Panc1 (cell line): ENCODE measurements around the gene FARS2.

Source experiments
- CTCF ChIP-seq: fragments of 450-650 bp; IDR thresholded peaks from 2 replicates; pipeline ENCODE4 v1.5.1; 2017; ENCODE audit warnings: mild to moderate bottlenecking
- POLR2AphosphoS5 ChIP-seq: IDR thresholded peaks from 2 replicates; pipeline ENCODE4 v1.6.1; 2012; ENCODE audit warnings: mild to moderate bottlenecking, low read depth, low read length, moderate library complexity
- SIN3A ChIP-seq: IDR thresholded peaks from 2 replicates; pipeline ENCODE4 v1.6.1; 2012; ENCODE audit warnings: low read depth, mild to moderate bottlenecking, low read length, moderate library complexity, borderline replicate concordance; ENCODE audit not compliant: insufficient read depth
- TCF7L2 ChIP-seq: IDR thresholded peaks from 2 replicates; pipeline ENCODE4 v1.6.1; 2011; ENCODE audit warnings: mild to moderate bottlenecking, low read depth, low read length, inconsistent platforms
- TF ChIP-seq, protein P1 (sequence below), 2 experiments: IDR thresholded peaks; 2 replicates each; pipeline ENCODE4 v1.6.1; 2011 to 2012; ENCODE audit warnings: low read depth in 2 of 2, control low read depth in 1 of 2, low read length in 1 of 2, mild to moderate bottlenecking in 1 of 2, moderate library complexity in 1 of 2; ENCODE audit not compliant: insufficient read depth in 1 of 2

DNA sequence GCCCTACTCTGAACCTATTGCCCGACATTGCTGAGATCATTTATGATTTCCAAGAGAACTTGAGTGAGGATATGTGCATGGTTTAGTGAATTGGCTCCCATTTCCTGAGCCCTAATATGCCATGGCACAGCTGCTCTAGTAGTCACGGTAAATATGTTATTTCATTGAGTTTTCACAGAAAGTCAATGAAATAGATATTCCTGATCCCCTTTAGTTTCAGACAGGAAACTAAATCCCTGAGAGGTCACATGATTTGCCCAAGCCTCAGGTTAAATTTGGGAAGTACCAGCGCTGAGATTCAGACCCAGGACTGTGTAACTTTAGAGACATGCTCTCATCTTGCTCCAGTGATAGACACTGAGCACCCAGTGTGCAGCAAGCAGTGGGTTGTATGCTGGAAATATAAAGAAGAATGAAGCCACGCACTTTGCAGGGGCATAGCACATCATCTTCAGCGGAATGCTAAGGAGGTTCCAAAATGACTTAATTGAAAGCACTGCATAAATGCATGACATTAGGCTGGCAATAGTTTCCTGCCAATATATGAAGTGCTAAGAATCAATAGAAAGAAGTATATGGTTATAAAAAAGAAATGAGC lies 70.6 kb downstream of the FARS2 start:
- TF ChIP-seq CTCF (no peak), POLR2AphosphoS5 (no peak), TCF7L2 (no peak), SIN3A (no peak)
- TF ChIP-seq, protein P1, sequence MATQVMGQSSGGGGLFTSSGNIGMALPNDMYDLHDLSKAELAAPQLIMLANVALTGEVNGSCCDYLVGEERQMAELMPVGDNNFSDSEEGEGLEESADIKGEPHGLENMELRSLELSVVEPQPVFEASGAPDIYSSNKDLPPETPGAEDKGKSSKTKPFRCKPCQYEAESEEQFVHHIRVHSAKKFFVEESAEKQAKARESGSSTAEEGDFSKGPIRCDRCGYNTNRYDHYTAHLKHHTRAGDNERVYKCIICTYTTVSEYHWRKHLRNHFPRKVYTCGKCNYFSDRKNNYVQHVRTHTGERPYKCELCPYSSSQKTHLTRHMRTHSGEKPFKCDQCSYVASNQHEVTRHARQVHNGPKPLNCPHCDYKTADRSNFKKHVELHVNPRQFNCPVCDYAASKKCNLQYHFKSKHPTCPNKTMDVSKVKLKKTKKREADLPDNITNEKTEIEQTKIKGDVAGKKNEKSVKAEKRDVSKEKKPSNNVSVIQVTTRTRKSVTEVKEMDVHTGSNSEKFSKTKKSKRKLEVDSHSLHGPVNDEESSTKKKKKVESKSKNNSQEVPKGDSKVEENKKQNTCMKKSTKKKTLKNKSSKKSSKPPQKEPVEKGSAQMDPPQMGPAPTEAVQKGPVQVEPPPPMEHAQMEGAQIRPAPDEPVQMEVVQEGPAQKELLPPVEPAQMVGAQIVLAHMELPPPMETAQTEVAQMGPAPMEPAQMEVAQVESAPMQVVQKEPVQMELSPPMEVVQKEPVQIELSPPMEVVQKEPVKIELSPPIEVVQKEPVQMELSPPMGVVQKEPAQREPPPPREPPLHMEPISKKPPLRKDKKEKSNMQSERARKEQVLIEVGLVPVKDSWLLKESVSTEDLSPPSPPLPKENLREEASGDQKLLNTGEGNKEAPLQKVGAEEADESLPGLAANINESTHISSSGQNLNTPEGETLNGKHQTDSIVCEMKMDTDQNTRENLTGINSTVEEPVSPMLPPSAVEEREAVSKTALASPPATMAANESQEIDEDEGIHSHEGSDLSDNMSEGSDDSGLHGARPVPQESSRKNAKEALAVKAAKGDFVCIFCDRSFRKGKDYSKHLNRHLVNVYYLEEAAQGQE (IDR thresholded peaks at IDR 0.05; ENCODE audit: insufficient read depth in 1 of 2, low read depth in 2 of 2, low read length in 1 of 2) = no peak
